B cell (primary cell): Measurements from ENCODE around the gene OR6N2. TPM values are rescaled to one million over a fixed set of nuclear protein-coding genes. Genes with fewer than 3 reads are reported as not detected.

Experiments used
- ATAC-seq: fragments of 200-7000 bp; cut with Tn5 transposase; one replicate; pipeline ENCODE4 v1.10.0; 2021; ENCODE audit warnings: low read depth, mild to moderate bottlenecking, moderate number of reproducible peaks, moderate library complexity
- CTCF ChIA-PET: fragments of 350-600 bp; sonication (Branson Sonifier 250); formaldehyde crosslinking; loops from one replicate; lab custom pipeline; 2021; ENCODE audit warnings: antibody characterized with exemption, inconsistent platforms; lab: Charles Lee
- POLR2A ChIA-PET: fragments of 350-600 bp; sonication (Branson Sonifier 250); formaldehyde crosslinking; loops from one replicate; lab custom pipeline; 2021; ENCODE audit warnings: antibody characterized with exemption; lab: Charles Lee
- DNase-seq: peaks from one replicate; pipeline ENCODE4 v3.0.0; 2013
- H2AFZ ChIP-seq: 2 replicates; pipeline ENCODE4 v1.6.1; 2012; ENCODE audit warnings: mild to moderate bottlenecking, low read depth, low read length; ENCODE audit not compliant: insufficient read depth, poor library complexity, severe bottlenecking
- H3K27ac ChIP-seq, 2 donors: 1 replicate in 1 of 2; 2 replicates in 1 of 2; pipeline ENCODE4 v1.5.1; 2012 to 2013; ENCODE audit warnings: low read length in 2 of 2, mild to moderate bottlenecking in 2 of 2, moderate library complexity in 1 of 2
- H3K27me3 ChIP-seq, 4 experiments: fragments of 200-600 bp in 1 of 4; sonication (generic) in 1 of 4; replicated peaks in 1 of 4; 1 replicate in 2 of 4; 2 replicates in 2 of 4; pipeline versions ENCODE4 v1.6.1 to v1.7.0; 2013 to 2016; ENCODE audit warnings: low read length in 3 of 4, mild to moderate bottlenecking in 2 of 4, mixed read lengths in 1 of 4, moderate library complexity in 1 of 4; ENCODE audit not compliant: insufficient read depth in 4 of 4, control insufficient read depth in 3 of 4; ENCODE audit errors: control extremely low read depth in 1 of 4
- H3K36me3 ChIP-seq, 2 experiments: replicated peaks in 1 of 2; 1 replicate in 1 of 2; 2 replicates in 1 of 2; pipeline versions ENCODE4 v1.6.1 to v1.7.1; 2013; ENCODE audit warnings: low read length in 1 of 2; ENCODE audit not compliant: insufficient read depth in 2 of 2, control insufficient read depth in 1 of 2; ENCODE audit errors: control extremely low read depth in 1 of 2, extremely low read depth in 1 of 2
- H3K4me1 ChIP-seq, 2 donors: fragments of 200-600 bp in 1 of 2; sonication (generic) in 1 of 2; 1 replicate in 1 of 2; 2 replicates in 1 of 2; pipeline versions ENCODE4 v1.5.1 to v1.6.1; 2013 to 2017; ENCODE audit warnings: low read length in 2 of 2; ENCODE audit not compliant: control insufficient read depth in 2 of 2, insufficient read depth in 2 of 2
- H3K4me2 ChIP-seq: replicated peaks from 2 replicates; pipeline ENCODE3; 2012; ENCODE audit warnings: mild to moderate bottlenecking, low read depth, low read length; ENCODE audit not compliant: poor library complexity, severe bottlenecking
- H3K4me3 ChIP-seq, 5 experiments: fragments of 200-600 bp in 1 of 5; sonication (generic) in 1 of 5; 1 replicate in 3 of 5; 2 replicates in 2 of 5; pipeline versions ENCODE4 v1.5.1 to v1.7.0; 2011 to 2016; ENCODE audit warnings: low read length in 4 of 5, mild to moderate bottlenecking in 4 of 5, low read depth in 2 of 5, control low read depth in 1 of 5, moderate library complexity in 1 of 5; ENCODE audit not compliant: insufficient read depth in 1 of 5; ENCODE audit errors: control extremely low read depth in 1 of 5, extremely low read depth in 1 of 5
- H3K79me2 ChIP-seq: fragments of 200-600 bp; sonication (generic); one replicate; pipeline ENCODE4 v1.6.0; 2016; ENCODE audit warnings: low read length; ENCODE audit not compliant: control insufficient read depth, insufficient read depth
- H3K9ac ChIP-seq: fragments of 200-600 bp; sonication (generic); 2 replicates; pipeline ENCODE4 v1.6.1; 2017; ENCODE audit warnings: mild to moderate bottlenecking, low read length, moderate library complexity
- H3K9me3 ChIP-seq, 3 donors: one replicate each; pipeline versions ENCODE4 v1.6.1 to v1.7.1; 2013; ENCODE audit warnings: low read length in 2 of 3; ENCODE audit not compliant: control insufficient read depth in 2 of 3, insufficient read depth in 1 of 3; ENCODE audit errors: control extremely low read depth in 1 of 3
- H4K20me1 ChIP-seq: 2 replicates; pipeline ENCODE4 v1.6.0; 2012; ENCODE audit warnings: mild to moderate bottlenecking, low read length; ENCODE audit not compliant: insufficient read depth, control insufficient read depth, poor library complexity, severe bottlenecking
- H3K27ac Mint-ChIP-seq: one replicate; pipeline ENCODE4 v1.8.0; 2021; ENCODE audit warnings: mixed read lengths
- H3K27me3 Mint-ChIP-seq: one replicate; pipeline ENCODE4 v1.8.0; 2021; ENCODE audit warnings: mixed read lengths
- H3K4me1 Mint-ChIP-seq: one replicate; pipeline ENCODE4 v1.8.0; 2021; ENCODE audit warnings: mixed read lengths
- H3K4me3 Mint-ChIP-seq: one replicate; pipeline ENCODE4 v1.8.0; 2021; ENCODE audit warnings: mixed read lengths
- H3K9me3 Mint-ChIP-seq: one replicate; pipeline ENCODE4 v1.8.0; 2022; ENCODE audit warnings: mixed read lengths; ENCODE audit not compliant: insufficient read depth
- CTCF ChIP-seq: fragments of 200-600 bp; IDR thresholded peaks from one replicate; pipeline ENCODE4 v1.8.0; 2022; ENCODE audit warnings: antibody characterized with exemption, mild to moderate bottlenecking
- EZH2 ChIP-seq: IDR thresholded peaks from 2 replicates; pipeline ENCODE4 v1.6.1; 2012; ENCODE audit warnings: borderline replicate concordance, low read depth, mild to moderate bottlenecking, moderate library complexity, low read length; ENCODE audit not compliant: insufficient read depth, poor library complexity, severe bottlenecking
- WGBS: methylation state at CpG from one replicate; pipeline ENCODE4 v1.1.5; 2013; ENCODE audit warnings: missing lambda C conversion rate; ENCODE audit not compliant: insufficient coverage; 5-methylcytosine and 5-hydroxymethylcytosine counted together
- intact Hi-C: fragments of 100-400 bp; cut with micrococcal nuclease; formaldehyde crosslinking; loops from one replicate; pipeline ENCODE4 v1.10.0; 2022
- polyA plus RNA-seq: library from polyadenylated mRNA; depleted of rRNA; stranded (reverse); fragments of >200 nt; gene quantifications from 2 replicates; pipeline ENCODE4 v1.2.3, GENCODE V29; 2012
- total RNA-seq, 2 donors: library from RNA; stranded (reverse); fragments of 120-200 nt in 1 of 2; gene quantifications; 1 replicate in 1 of 2; 2 replicates in 1 of 2; pipeline versions ENCODE4 v1.2.3 to v1.2.4, GENCODE V29; 2013 to 2022

Gene OR6N2
- total and polyA plus RNA-seq, 2 donors (not counting 1 experiment from before 2014, with no cell fraction given): not detected

GRCh38 chr1:158801396-158801795 is 20.4 kb upstream of the OR6N2 start:
- Mint-ChIP-seq H3K4me3 (no peak overlapping the region), H3K9me3 (no peaks in the 10 kb centered on the region), H3K4me1 (peaks cover 3% of the 10 kb centered on the region), H3K27me3 (peaks cover 32% of the 10 kb centered on the region), H3K27ac (no peak overlapping the region)
- no CpG with 5 or more reads among the region's 1 CpG for WGBS
- Histone ChIP-seq H3K4me1 (no peaks in the 10 kb centered on the region), H3K9ac (no peak overlapping the region), H2AFZ (no peak overlapping the region), H3K4me2 (no peak overlapping the region), H3K27ac (no peak overlapping the region), H3K9me3 (no peaks in the 10 kb centered on the region), H3K79me2 (no peaks in the 10 kb centered on the region), H4K20me1 (no peaks in the 10 kb centered on the region), H3K36me3 (no peaks in the 10 kb centered on the region), H3K27me3 (peaks cover 0 to 8% (median 0%) of the 10 kb centered on the region in 4 experiments), H3K4me3 (no peak overlapping the region)
- no peak for DNase-seq
- ChIA-PET POLR2A (no interaction called here), CTCF (no interaction called here)
- TF ChIP-seq EZH2 (no peak), CTCF (no peak)
- no peak for ATAC-seq
- intact Hi-C loops: no loop called here

- Histone ChIP-seq H3K9ac (no peak overlapping the region), H3K4me2 (no peak overlapping the region), H3K9me3 (no peaks in the 10 kb centered on the region), H4K20me1 (no peaks in the 10 kb centered on the region), H3K27ac (no peak overlapping the region), H3K27me3 (peaks cover 0 to 8% (median 0%) of the 10 kb centered on the region in 4 experiments), H3K36me3 (no peaks in the 10 kb centered on the region), H3K4me3 (no peak overlapping the region), H2AFZ (no peak overlapping the region), H3K79me2 (no peaks in the 10 kb centered on the region), H3K4me1 (no peaks in the 10 kb centered on the region)
- Mint-ChIP-seq H3K27me3 (peaks cover 30% of the 10 kb centered on the region), H3K4me3 (no peak overlapping the region), H3K27ac (no peak overlapping the region), H3K4me1 (peaks cover 3% of the 10 kb centered on the region), H3K9me3 (no peaks in the 10 kb centered on the region)
- intact Hi-C loops: no loop called here
- WGBS: 100% methylated on average over 1 of the region's 2 CpGs
- ChIA-PET CTCF (no interaction called here), POLR2A (no interaction called here)
- ATAC-seq: no peak
- DNase-seq: no peak
- no peak for TF ChIP-seq EZH2
These were observed 19.5 kb upstream of the OR6N2 start for GRCh38 chr1:158800526-158800925.
